Endothelial cell of umbilical vein (primary cell): ENCODE results near the gene C22orf23.

ENCODE experiments used
- CTCF ChIP-seq, 2 donors: IDR thresholded peaks; 1 replicate in 1 of 2; 2 replicates in 1 of 2; pipeline ENCODE4 v1.5.1; 2011; ENCODE audit warnings: low read length in 2 of 2, mild to moderate bottlenecking in 2 of 2, moderate library complexity in 2 of 2, control low read depth in 1 of 2, inconsistent platforms in 1 of 2, low read depth in 1 of 2; ENCODE audit not compliant: insufficient read depth in 1 of 2; ENCODE audit errors: extremely low read depth in 1 of 2
- POLR2A ChIP-seq: IDR thresholded peaks from 2 replicates; pipeline ENCODE4 v1.6.1; 2012; ENCODE audit warnings: low read depth, mild to moderate bottlenecking, control low read depth, low read length

- no peak for TF ChIP-seq POLR2A
- no peak for TF ChIP-seq CTCF (IDR thresholded peaks at IDR 0.05; ENCODE audit: extremely low read depth in 1 of 2, insufficient read depth in 1 of 2, low read depth in 1 of 2, low read length in 2 of 2)
Observed at GRCh38 chr22:37976547-37976946, 23.1 kb upstream of the C22orf23 start.
